ENCODE results near the gene DUSP11. TPM values are rescaled to one million over a fixed set of nuclear protein-coding genes. Genes with fewer than 3 reads are reported as not detected.

The DUSP11 gene
- total and polyA plus RNA-seq, 2 of the 13 experiments (the other 11 are each of a cell fraction or from before 2014, with no cell fraction given): 30.5 to 36.2 TPM

DNA sequence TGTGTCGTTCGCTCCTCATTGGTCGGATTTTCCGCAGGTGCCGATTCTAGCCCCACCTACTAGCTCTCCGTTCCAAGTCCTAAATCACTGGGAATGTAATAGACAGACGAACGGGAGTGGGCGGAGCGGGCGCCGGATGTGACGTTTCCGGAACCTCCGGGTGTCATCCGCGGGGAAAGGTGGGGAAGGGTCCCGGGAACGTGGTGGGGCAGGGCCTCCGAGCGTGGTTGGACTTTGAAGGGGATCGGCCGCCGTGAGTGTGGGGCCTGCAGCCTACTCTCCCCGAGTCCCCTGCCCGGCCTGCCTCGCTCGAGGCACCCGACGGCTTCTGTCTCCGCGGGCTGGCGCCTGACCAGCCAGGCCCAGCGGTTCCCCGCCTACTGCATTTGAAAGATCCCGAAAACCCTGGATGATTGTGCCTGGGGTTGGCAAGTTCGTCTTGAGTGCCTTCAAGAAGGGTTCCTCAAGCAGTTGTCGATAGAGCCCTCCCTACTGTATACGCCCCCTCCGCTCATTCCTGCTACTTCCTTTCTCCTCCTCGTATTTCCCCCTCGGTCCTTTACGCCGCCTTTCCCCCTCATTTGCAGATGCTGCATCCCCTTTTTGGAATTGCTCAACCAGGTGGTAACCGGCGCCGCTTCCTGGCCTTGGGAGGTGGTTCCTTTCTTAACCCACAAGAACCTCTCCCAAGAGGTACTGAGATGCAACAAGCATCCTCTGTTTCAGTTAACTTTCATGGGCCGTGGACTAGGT is 49.1 kb upstream of the DUSP11 start, which contains the start of gene STAMBP (continued):
- TF ChIP-seq RERE (CRISPR knock-in tag; IDR thresholded peaks at IDR 0.05; ENCODE audit: low read depth): no peak
- TF ChIP-seq ZFP82 (CRISPR knock-in tag; IDR thresholded peaks at IDR 0.05; ENCODE audit: borderline replicate concordance): no peak
- TF ChIP-seq SSRP1 (CRISPR knock-in tag; IDR thresholded peaks at IDR 0.05): no peak
- TF ChIP-seq, protein P1, sequence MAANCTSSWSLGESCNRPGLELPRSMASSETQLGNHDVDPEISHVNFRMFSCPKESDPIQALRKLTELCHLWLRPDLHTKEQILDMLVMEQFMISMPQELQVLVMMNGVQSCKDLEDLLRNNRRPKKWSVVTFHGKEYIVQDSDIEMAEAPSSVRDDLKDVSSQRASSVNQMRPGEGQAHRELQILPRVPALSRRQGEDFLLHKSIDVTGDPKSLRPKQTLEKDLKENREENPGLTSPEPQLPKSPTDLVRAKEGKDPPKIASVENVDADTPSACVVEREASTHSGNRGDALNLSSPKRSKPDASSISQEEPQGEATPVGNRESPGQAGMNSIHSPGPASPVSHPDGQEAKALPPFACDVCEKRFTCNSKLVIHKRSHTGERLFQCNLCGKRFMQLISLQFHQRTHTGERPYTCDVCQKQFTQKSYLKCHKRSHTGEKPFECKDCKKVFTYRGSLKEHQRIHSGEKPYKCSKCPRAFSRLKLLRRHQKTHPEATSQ (CRISPR knock-in tag; IDR thresholded peaks at IDR 0.05; ENCODE audit: borderline replicate concordance): no peak; the same call in 1 of the 2 replicates
- TF ChIP-seq MAFK (conservative IDR thresholded peaks at IDR 0.05 in 1 of 2, IDR thresholded peaks at IDR 0.05 in 1 of 2; ENCODE audit: low read length in 2 of 2): no peak
- TF ChIP-seq NR1H2 (CRISPR knock-in tag; IDR thresholded peaks at IDR 0.05; ENCODE audit: borderline replicate concordance, low read depth): no peak
- peak; percentile 99 for TF ChIP-seq POGZ (CRISPR knock-in tag; IDR thresholded peaks at IDR 0.05)
- TF ChIP-seq, protein P2, sequence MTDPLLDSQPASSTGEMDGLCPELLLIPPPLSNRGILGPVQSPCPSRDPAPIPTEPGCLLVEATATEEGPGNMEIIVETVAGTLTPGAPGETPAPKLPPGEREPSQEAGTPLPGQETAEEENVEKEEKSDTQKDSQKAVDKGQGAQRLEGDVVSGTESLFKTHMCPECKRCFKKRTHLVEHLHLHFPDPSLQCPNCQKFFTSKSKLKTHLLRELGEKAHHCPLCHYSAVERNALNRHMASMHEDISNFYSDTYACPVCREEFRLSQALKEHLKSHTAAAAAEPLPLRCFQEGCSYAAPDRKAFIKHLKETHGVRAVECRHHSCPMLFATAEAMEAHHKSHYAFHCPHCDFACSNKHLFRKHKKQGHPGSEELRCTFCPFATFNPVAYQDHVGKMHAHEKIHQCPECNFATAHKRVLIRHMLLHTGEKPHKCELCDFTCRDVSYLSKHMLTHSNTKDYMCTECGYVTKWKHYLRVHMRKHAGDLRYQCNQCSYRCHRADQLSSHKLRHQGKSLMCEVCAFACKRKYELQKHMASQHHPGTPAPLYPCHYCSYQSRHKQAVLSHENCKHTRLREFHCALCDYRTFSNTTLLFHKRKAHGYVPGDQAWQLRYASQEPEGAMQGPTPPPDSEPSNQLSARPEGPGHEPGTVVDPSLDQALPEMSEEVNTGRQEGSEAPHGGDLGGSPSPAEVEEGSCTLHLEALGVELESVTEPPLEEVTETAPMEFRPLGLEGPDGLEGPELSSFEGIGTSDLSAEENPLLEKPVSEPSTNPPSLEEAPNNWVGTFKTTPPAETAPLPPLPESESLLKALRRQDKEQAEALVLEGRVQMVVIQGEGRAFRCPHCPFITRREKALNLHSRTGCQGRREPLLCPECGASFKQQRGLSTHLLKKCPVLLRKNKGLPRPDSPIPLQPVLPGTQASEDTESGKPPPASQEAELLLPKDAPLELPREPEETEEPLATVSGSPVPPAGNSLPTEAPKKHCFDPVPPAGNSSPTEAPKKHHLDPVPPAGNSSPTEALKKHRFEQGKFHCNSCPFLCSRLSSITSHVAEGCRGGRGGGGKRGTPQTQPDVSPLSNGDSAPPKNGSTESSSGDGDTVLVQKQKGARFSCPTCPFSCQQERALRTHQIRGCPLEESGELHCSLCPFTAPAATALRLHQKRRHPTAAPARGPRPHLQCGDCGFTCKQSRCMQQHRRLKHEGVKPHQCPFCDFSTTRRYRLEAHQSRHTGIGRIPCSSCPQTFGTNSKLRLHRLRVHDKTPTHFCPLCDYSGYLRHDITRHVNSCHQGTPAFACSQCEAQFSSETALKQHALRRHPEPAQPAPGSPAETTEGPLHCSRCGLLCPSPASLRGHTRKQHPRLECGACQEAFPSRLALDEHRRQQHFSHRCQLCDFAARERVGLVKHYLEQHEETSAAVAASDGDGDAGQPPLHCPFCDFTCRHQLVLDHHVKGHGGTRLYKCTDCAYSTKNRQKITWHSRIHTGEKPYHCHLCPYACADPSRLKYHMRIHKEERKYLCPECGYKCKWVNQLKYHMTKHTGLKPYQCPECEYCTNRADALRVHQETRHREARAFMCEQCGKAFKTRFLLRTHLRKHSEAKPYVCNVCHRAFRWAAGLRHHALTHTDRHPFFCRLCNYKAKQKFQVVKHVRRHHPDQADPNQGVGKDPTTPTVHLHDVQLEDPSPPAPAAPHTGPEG (CRISPR knock-in tag; IDR thresholded peaks at IDR 0.05): no peak
- TF ChIP-seq RBFOX2 (IDR thresholded peaks at IDR 0.05; ENCODE audit: low read depth, low read length): peak; percentile 91
- TF ChIP-seq HMG20B (CRISPR knock-in tag; conservative IDR thresholded peaks at IDR 0.05): peak; percentile 60; the same call in 1 of the 2 replicates
